ENCODE measurements around the gene OR2T35. TPM values are rescaled to one million over a fixed set of nuclear protein-coding genes. Genes with fewer than 3 reads are reported as not detected.

OR2T35 gene
- total RNA-seq, 2 donors from 2014 or later: not detected

GRCh38 chr1:248613742-248614141 is 31.3 kb downstream of the OR2T35 start:
- H3K36me3 Mint-ChIP-seq (ENCODE audit: low read depth): no peaks in the 10 kb centered on the region
- ATAC-seq: no peak
- DNase-seq: no peak
- H3K27me3 Mint-ChIP-seq: peaks cover 10% of the 10 kb centered on the region
- H3K4me1 Mint-ChIP-seq: peaks cover 3% of the 10 kb centered on the region
- H3K9me3 ChIP-seq (ENCODE audit: control insufficient read depth, low read length, poor library complexity, severe bottlenecking): no peaks in the 10 kb centered on the region
- no peak overlapping the region for H3K27ac Mint-ChIP-seq
- no peak overlapping the region for H3K4me3 Mint-ChIP-seq

- no peaks in the 10 kb centered on the region for H3K9me3 ChIP-seq (ENCODE audit: control insufficient read depth, low read length, poor library complexity, severe bottlenecking)
- no peak for ATAC-seq
- no peak overlapping the region for H3K27ac Mint-ChIP-seq
Measured at GRCh38 chr1:248611883-248612414, 33.1 kb downstream of the OR2T35 start.

GRCh38 chr1:248610301-248610700 is 34.8 kb downstream of the OR2T35 start:
- Mint-ChIP-seq H3K4me1 (no peaks in the 10 kb centered on the region), H3K27ac (no peak overlapping the region), H3K27me3 (peaks cover 10% of the 10 kb centered on the region), H3K36me3 (ENCODE audit: low read depth) (no peaks in the 10 kb centered on the region), H3K4me3 (no peak overlapping the region)
- H3K9me3 ChIP-seq (ENCODE audit: control insufficient read depth, low read length, poor library complexity, severe bottlenecking): no peaks in the 10 kb centered on the region
- DNase-seq (no peak), ATAC-seq (no peak)

More at GRCh38 chr1:248611883-248612414, 33.1 kb downstream of the OR2T35 start:
- Mint-ChIP-seq H3K4me3 (no peak overlapping the region), H3K4me1 (no peaks in the 10 kb centered on the region), H3K36me3 (ENCODE audit: low read depth) (no peaks in the 10 kb centered on the region), H3K27me3 (peaks cover 10% of the 10 kb centered on the region)
- DNase-seq: no peak

GRCh38 chr1:248599396-248599795 is 45.7 kb downstream of the OR2T35 start:
- H3K4me3 Mint-ChIP-seq: no peak overlapping the region
- no peak for DNase-seq
- ATAC-seq: no peak
- H3K27me3 Mint-ChIP-seq: peaks cover 6% of the 10 kb centered on the region
- H3K4me1 Mint-ChIP-seq: peaks cover 7% of the 10 kb centered on the region
- H3K36me3 Mint-ChIP-seq (ENCODE audit: low read depth): peaks cover 2% of the 10 kb centered on the region
- H3K9me3 ChIP-seq (ENCODE audit: control insufficient read depth, low read length, poor library complexity, severe bottlenecking): no peaks in the 10 kb centered on the region
- no peak overlapping the region for H3K27ac Mint-ChIP-seq

GRCh38 chr1:248597589-248597988 is 47.5 kb downstream of the OR2T35 start, which contains the start of gene OR2T10:
Gene OR2T10 (minus strand): TSS chr1:248597700. CDS start chr1:248593768, 3,932 bp downstream.
- no peak for ATAC-seq
- no peak within 1 kb of the TSS for H3K4me3 Mint-ChIP-seq
- no peaks in the 10 kb centered on the region for H3K36me3 Mint-ChIP-seq (ENCODE audit: low read depth)
- peaks cover 7% of the 10 kb centered on the region for H3K4me1 Mint-ChIP-seq
- H3K27ac Mint-ChIP-seq: no peak within 1 kb of the TSS
- no peak for DNase-seq
- H3K9me3 ChIP-seq (ENCODE audit: control insufficient read depth, low read length, poor library complexity, severe bottlenecking): no peaks in the 10 kb centered on the region
- peaks cover 6% of the 10 kb centered on the region for H3K27me3 Mint-ChIP-seq

GRCh38 chr1:248596615-248597014 is 48.5 kb downstream of the OR2T35 start:
- H3K4me1 Mint-ChIP-seq: peaks cover 7% of the 10 kb centered on the region
- H3K27me3 Mint-ChIP-seq: peaks cover 7% of the 10 kb centered on the region
- H3K9me3 ChIP-seq (ENCODE audit: control insufficient read depth, low read length, poor library complexity, severe bottlenecking): no peaks in the 10 kb centered on the region
- H3K36me3 Mint-ChIP-seq (ENCODE audit: low read depth): no peaks in the 10 kb centered on the region
- H3K4me3 Mint-ChIP-seq: no peak overlapping the region
- no peak overlapping the region for H3K27ac Mint-ChIP-seq
- ATAC-seq (no peak), DNase-seq (no peak)

- peaks cover 4% of the 10 kb centered on the region for H3K27me3 Mint-ChIP-seq
- H3K36me3 Mint-ChIP-seq (ENCODE audit: low read depth): no peaks in the 10 kb centered on the region
- H3K27ac Mint-ChIP-seq: no peak overlapping the region
- ATAC-seq (no peak), DNase-seq (no peak)
- no peaks in the 10 kb centered on the region for H3K9me3 ChIP-seq (ENCODE audit: control insufficient read depth, low read length, poor library complexity, severe bottlenecking)
- no peak overlapping the region for H3K4me3 Mint-ChIP-seq
- peaks cover 5% of the 10 kb centered on the region for H3K4me1 Mint-ChIP-seq
Measured at GRCh38 chr1:248593226-248593625, 51.9 kb downstream of the OR2T35 start.

GRCh38 chr1:248592655-248593054 is 52.4 kb downstream of the OR2T35 start:
- peaks cover 4% of the 10 kb centered on the region for H3K27me3 Mint-ChIP-seq
- no peak overlapping the region for H3K27ac Mint-ChIP-seq
- H3K9me3 ChIP-seq (ENCODE audit: control insufficient read depth, low read length, poor library complexity, severe bottlenecking): no peaks in the 10 kb centered on the region
- DNase-seq: no peak
- H3K4me1 Mint-ChIP-seq: peaks cover 5% of the 10 kb centered on the region
- H3K36me3 Mint-ChIP-seq (ENCODE audit: low read depth): no peaks in the 10 kb centered on the region
- ATAC-seq: no peak
- no peak overlapping the region for H3K4me3 Mint-ChIP-seq

- Mint-ChIP-seq H3K4me3 (no peak overlapping the region), H3K4me1 (no peaks in the 10 kb centered on the region), H3K27me3 (peaks cover 4% of the 10 kb centered on the region), H3K36me3 (ENCODE audit: low read depth) (no peaks in the 10 kb centered on the region), H3K27ac (no peak overlapping the region)
- DNase-seq: no peak
- ATAC-seq: no peak
- H3K9me3 ChIP-seq (ENCODE audit: control insufficient read depth, low read length, poor library complexity, severe bottlenecking): no peaks in the 10 kb centered on the region
Measured at GRCh38 chr1:248590055-248590454, 55.0 kb downstream of the OR2T35 start.

GRCh38 chr1:248589334-248589733 is 55.7 kb downstream of the OR2T35 start:
- DNase-seq (no peak), ATAC-seq (no peak)
- peaks cover 4% of the 10 kb centered on the region for H3K27me3 Mint-ChIP-seq
- no peaks in the 10 kb centered on the region for H3K36me3 Mint-ChIP-seq (ENCODE audit: low read depth)
- no peaks in the 10 kb centered on the region for H3K4me1 Mint-ChIP-seq
- H3K27ac Mint-ChIP-seq: no peak overlapping the region
- no peak overlapping the region for H3K4me3 Mint-ChIP-seq
- H3K9me3 ChIP-seq (ENCODE audit: control insufficient read depth, low read length, poor library complexity, severe bottlenecking): no peaks in the 10 kb centered on the region

Other genes starting within 250 kb of the OR2T35 start
- gene OR2T1, start 242.2 kb downstream of the OR2T35 start, total RNA-seq: not detected
- gene OR2T2, start 199.6 kb downstream of the OR2T35 start, total RNA-seq: under 1 TPM in 1 of 2 donors, not detected in 1; 0.15 TPM
- not detected for gene OR2T3, start 171.9 kb downstream of the OR2T35 start, total RNA-seq
- gene OR2T5, start 156.7 kb downstream of the OR2T35 start, total RNA-seq: not detected
- gene OR2G6, start 137.2 kb downstream of the OR2T35 start, total RNA-seq: not detected
- not detected for gene OR2T29, start 82.5 kb downstream of the OR2T35 start, total RNA-seq
- gene OR2T34, start 70.5 kb downstream of the OR2T35 start, total RNA-seq: not detected
- not detected for gene OR2T10, start 47.6 kb downstream of the OR2T35 start, total RNA-seq
- gene OR2T11, start 10.2 kb downstream of the OR2T35 start, total RNA-seq: not detected
- not detected for gene OR2T27, start 10.2 kb upstream of the OR2T35 start, total RNA-seq
- gene OR14I1, start 57.5 kb upstream of the OR2T35 start, total RNA-seq: not detected
- gene LYPD8, start 110.5 kb upstream of the OR2T35 start, total RNA-seq: not detected
- 10 to 100 TPM; 13.3 to 20.0 TPM for gene SH3BP5L, start 180.6 kb upstream of the OR2T35 start, total RNA-seq
- gene ZNF672, start 192.9 kb upstream of the OR2T35 start, total RNA-seq: 10 to 100 TPM; 23.1 to 28.8 TPM
- 10 to 100 TPM; 35.0 to 41.4 TPM for gene ZNF692, start 213.8 kb upstream of the OR2T35 start, total RNA-seq

Data from T-helper 17 cell (primary cell).